RWPE2 (cell line): Measurements from ENCODE around the gene MTCH2.
"Not testable (repeated sequence)": the region's sequence is repeated elsewhere in the genome, so short reads cannot be mapped to it uniquely, and the experiment has no call there.

ENCODE experiments used
- ATAC-seq: fragments of 200-7000 bp; cut with Tn5 transposase; 3 replicates; pipeline ENCODE4 v1.9.1; 2021; ENCODE audit warnings: low read depth
- DNase-seq: peaks from one replicate; pipeline ENCODE4 v3.0.0-alpha.2; 2020; ENCODE audit warnings: low spot score
- H3K27ac ChIP-seq: fragments of 450-650 bp; 2 replicates; pipeline ENCODE4 v1.5.1; 2017; ENCODE audit warnings: mild to moderate bottlenecking; ENCODE audit not compliant: poor library complexity, severe bottlenecking
- H3K27me3 ChIP-seq: fragments of 250-450 bp; sonication (Bioruptor Pico); 2 replicates; pipeline ENCODE4 v1.5.1; 2021; ENCODE audit warnings: mild to moderate bottlenecking, moderate library complexity; ENCODE audit not compliant: insufficient read depth, poor library complexity, severe bottlenecking
- H3K36me3 ChIP-seq: fragments of 250-450 bp; sonication (Bioruptor Pico); 2 replicates; pipeline ENCODE4 v1.5.1; 2020; ENCODE audit warnings: low read depth, mild to moderate bottlenecking, moderate library complexity
- H3K4me1 ChIP-seq: fragments of 250-450 bp; sonication (Bioruptor Pico); 2 replicates; pipeline ENCODE4 v1.5.1; 2021; ENCODE audit warnings: mild to moderate bottlenecking, moderate library complexity; ENCODE audit not compliant: insufficient read depth, poor library complexity, severe bottlenecking
- H3K4me3 ChIP-seq: fragments of 250-450 bp; sonication (Bioruptor Pico); 2 replicates; pipeline ENCODE4 v1.5.1; 2021; ENCODE audit warnings: mild to moderate bottlenecking, moderate library complexity; ENCODE audit not compliant: severe bottlenecking
- H3K9me3 ChIP-seq: fragments of 250-450 bp; sonication (Bioruptor Pico); 2 replicates; pipeline ENCODE4 v1.5.1; 2021; ENCODE audit warnings: mild to moderate bottlenecking, moderate library complexity; ENCODE audit not compliant: severe bottlenecking
- CTCF ChIP-seq: fragments of 450-650 bp; IDR thresholded peaks from one replicate; pipeline ENCODE4 v1.5.1; 2017; ENCODE audit warnings: mild to moderate bottlenecking, moderate library complexity; ENCODE audit not compliant: poor library complexity, severe bottlenecking

The MTCH2 gene

GRCh38 chr11:47641600-47642098 is 710 bp downstream of the MTCH2 start:
- Histone ChIP-seq H3K27ac (peak overlapping the region; percentile 43), H3K27me3 (no peaks in the 10 kb centered on the region), H3K4me1 (peaks cover 5% of the 10 kb centered on the region), H3K36me3 (peaks cover 32% of the 10 kb centered on the region), H3K4me3 (peak overlapping the region; percentile 83), H3K9me3 (no peaks in the 10 kb centered on the region)
- no peak for DNase-seq
- ATAC-seq = no peak
- TF ChIP-seq CTCF = no peak

- not testable (repeated sequence) for H3K27me3 ChIP-seq, H3K4me3 ChIP-seq, H3K27ac ChIP-seq, ATAC-seq, H3K4me1 ChIP-seq, H3K9me3 ChIP-seq, DNase-seq
- H3K36me3 ChIP-seq = peaks cover 40% of the 10 kb centered on the region
These were observed 1.9 kb downstream of the MTCH2 start for GRCh38 chr11:47640506-47640905.

- H3K9me3 ChIP-seq, ATAC-seq, H3K4me3 ChIP-seq, H3K27ac ChIP-seq, H3K27me3 ChIP-seq, H3K4me1 ChIP-seq, DNase-seq: not testable (repeated sequence)
- peaks cover 74% of the 10 kb centered on the region for H3K36me3 ChIP-seq
These were observed 6.0 kb downstream of the MTCH2 start for GRCh38 chr11:47636331-47636730.

GRCh38 chr11:47631473-47631872 is 10.9 kb downstream of the MTCH2 start:
- Histone ChIP-seq H3K4me1 (no peaks in the 10 kb centered on the region), H3K27ac (no peak overlapping the region), H3K9me3 (no peaks in the 10 kb centered on the region), H3K36me3 (peaks cover 88% of the 10 kb centered on the region), H3K27me3 (no peaks in the 10 kb centered on the region), H3K4me3 (no peak overlapping the region)
- DNase-seq (no peak), ATAC-seq (no peak)
- TF ChIP-seq CTCF = no peak

- no peak for TF ChIP-seq CTCF
- H3K36me3 ChIP-seq = peaks cover 88% of the 10 kb centered on the region
- no peak overlapping the region for H3K27ac ChIP-seq
- H3K4me1 ChIP-seq = no peaks in the 10 kb centered on the region
- H3K4me3 ChIP-seq = no peak overlapping the region
- H3K9me3 ChIP-seq = no peaks in the 10 kb centered on the region
- ATAC-seq (no peak), DNase-seq (no peak)
- no peaks in the 10 kb centered on the region for H3K27me3 ChIP-seq
These were observed 14.3 kb downstream of the MTCH2 start for GRCh38 chr11:47628026-47628425.

- H3K9me3 ChIP-seq = no peaks in the 10 kb centered on the region
- H3K4me3 ChIP-seq = no peak overlapping the region
- no peak overlapping the region for H3K27ac ChIP-seq
- H3K27me3 ChIP-seq = no peaks in the 10 kb centered on the region
- DNase-seq (no peak), ATAC-seq (no peak)
- H3K4me1 ChIP-seq = no peaks in the 10 kb centered on the region
- no peak for TF ChIP-seq CTCF
- H3K36me3 ChIP-seq = peaks cover 88% of the 10 kb centered on the region
These were observed 16.1 kb downstream of the MTCH2 start for GRCh38 chr11:47626234-47626633.
